ENCODE measurements around the gene CADM1.

Gene CADM1

DNA sequence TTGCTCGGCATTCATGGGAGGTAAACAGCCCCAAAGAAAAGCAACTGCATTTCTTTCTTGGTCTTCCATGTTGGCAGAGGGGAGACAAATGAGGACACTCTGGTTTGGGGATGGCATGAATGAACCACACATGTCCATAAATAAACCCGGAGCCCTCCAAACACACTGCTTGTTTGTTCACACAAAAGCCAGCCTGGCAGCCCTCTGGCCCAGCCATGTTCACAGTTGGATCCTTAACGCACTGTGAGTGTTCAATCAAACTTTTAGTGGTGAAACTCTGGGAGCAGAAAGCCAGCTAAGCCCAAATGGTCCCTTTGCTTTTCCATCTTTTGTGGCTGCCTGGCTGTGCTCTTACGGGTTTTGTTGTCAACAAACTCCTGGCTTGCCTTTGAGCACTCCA, 336.8 kb downstream of the CADM1 start:
- no peak for DNase-seq

GRCh38 chr11:115166820-115167219, 337.4 kb downstream of the CADM1 start:
- no peak for DNase-seq

GRCh38 chr11:115164774-115165173, 339.4 kb downstream of the CADM1 start:
- no peak for DNase-seq

- no peak for DNase-seq
Observed at GRCh38 chr11:115162919-115163318, 341.3 kb downstream of the CADM1 start.

GRCh38 chr11:115161876-115162275, 342.3 kb downstream of the CADM1 start:
- DNase-seq, result no peak

- DNase-seq, result no peak
Observed at GRCh38 chr11:115159207-115159606, 345.0 kb downstream of the CADM1 start.

DNA sequence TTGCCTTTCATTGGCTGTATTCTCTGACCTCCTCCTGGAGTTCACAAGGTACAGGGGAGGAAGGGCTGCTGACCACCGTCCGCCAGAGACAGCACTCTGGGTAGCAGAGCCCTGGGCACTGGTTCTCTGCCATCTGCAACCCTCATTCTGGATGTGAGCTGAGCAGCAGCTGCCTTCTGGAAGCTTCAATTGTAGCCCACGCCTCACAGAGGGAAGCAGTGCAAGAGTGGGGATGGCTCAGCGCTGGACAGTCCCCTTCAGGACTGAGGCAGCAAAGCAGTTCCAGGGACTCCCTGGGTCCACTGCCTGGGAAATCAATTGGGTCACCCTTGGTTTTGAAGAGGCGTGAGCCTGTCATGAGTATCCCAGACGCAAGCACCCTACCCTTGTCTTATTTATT, 346.2 kb downstream of the CADM1 start:
- no peak for DNase-seq

GRCh38 chr11:115157247-115157646, 347.0 kb downstream of the CADM1 start:
- no peak for DNase-seq

DNA sequence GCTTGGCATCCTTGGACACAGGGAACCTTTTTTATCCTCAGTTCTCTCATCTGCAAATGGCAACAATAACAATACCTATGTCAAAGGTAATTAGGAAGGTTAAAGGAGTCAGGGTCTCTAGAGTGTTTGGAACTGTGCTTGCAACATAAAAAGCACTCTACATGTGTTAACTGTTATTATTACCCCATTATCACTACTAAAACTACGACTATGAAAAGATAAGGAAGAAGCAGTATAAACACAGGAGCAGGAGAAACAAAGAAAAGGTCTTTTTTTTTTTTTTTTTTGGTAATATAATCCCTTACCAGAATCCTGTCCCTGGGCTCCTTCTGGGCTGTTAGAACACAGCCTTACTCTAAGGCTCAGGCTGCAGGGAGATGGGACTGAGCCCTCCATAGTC, 348.2 kb downstream of the CADM1 start:
- no peak for DNase-seq

DNA sequence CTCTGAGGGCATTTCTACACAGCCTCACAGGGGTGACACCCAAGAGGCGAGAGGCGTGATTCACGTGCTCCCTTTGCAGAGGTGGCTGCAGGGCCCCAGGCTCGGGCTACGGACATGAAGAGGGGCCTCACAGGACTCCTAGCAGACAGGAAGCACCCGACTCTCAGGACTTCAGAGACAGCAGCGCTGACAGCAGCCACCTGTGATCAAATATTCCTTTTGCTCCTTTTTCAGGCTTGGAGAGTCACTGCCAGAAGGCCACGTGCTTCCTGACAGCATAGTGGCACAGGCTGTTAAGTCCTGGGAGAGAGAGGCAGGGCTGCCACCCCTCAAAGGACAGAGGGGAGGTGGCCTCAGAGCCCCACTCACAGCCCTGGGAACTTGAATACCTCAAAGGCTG, 348.9 kb downstream of the CADM1 start:
- DNase-seq, result no peak

- no peak for DNase-seq
Observed at GRCh38 chr11:115154355-115154736, 349.9 kb downstream of the CADM1 start.

GRCh38 chr11:115153731-115154354, 350.4 kb downstream of the CADM1 start:
- DNase-seq, result no peak

DNA sequence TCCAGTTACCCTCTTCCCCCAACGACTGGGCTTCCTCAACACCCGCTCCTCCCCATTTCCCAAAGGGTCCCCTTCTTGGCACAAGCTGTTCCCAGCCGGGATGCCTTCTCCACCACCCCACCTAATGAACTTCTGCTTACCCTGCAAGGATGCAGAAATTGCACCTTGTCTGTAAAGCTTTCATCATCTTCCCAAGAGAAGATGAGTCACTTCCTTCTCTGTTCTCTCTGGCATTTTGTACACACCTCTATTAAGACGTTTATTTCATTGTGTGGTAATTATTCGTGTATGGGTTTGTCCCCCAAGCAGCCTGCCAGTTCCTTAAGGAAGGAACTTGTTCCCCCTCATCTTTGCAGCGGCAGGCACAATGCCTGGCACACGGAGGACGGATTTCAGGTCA, 351.1 kb downstream of the CADM1 start:
- DNase-seq, result no peak

- DNase-seq, result no peak
Observed at GRCh38 chr11:115151010-115151409, 353.2 kb downstream of the CADM1 start.

GRCh38 chr11:115148691-115149090, 355.5 kb downstream of the CADM1 start:
- no peak for DNase-seq

DNA sequence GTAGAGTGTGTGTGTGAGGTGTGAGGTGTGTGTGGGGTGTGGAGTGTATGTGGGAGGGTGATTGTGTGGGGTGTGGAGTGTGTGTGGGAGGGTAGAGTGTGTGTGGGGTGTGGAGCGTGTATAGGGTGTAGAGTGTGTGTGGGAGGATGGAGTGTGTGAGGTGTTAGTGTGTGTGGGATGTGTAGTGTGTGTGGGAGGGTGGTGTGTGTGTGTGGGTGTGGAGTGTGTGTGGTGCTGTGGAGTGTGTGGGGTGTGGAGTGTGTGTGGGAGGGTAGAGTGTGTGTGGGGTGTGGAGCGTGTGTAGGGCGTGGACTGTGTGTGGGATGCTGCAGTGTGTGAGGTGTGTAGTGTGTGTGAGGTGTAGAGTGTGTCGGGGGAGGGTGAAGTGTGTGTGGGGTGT, 356.1 kb downstream of the CADM1 start:
- no peak for DNase-seq

DNA sequence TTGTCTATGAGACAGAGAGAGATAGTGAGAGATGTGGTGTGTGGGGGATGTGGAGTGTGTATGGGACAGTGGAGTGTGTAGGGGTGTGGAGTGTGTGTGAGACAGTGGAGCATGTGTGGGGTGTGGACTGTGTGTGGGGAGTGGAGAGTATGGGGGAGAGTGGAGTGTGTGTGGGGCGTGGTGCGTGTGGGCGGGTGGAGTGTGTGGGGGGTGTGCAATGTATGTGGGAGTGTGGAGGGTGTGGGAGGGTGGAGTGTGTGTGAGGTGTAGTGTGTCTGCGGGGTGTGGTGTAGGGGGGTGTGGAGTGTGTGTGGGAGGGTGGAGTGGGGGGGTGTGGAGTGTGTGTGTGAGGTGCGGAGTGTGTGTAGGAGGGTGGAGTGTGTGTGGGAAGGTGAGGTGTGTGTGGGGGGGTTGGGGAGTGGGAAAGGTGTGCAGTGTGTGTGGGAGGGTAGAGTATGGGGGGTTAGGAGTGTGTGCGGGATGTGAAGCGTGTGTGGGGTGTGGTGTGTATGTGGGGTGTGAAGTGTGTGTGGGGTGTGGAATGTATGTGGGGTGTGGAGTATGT, 356.9 kb downstream of the CADM1 start:
- DNase-seq, result no peak

DNA sequence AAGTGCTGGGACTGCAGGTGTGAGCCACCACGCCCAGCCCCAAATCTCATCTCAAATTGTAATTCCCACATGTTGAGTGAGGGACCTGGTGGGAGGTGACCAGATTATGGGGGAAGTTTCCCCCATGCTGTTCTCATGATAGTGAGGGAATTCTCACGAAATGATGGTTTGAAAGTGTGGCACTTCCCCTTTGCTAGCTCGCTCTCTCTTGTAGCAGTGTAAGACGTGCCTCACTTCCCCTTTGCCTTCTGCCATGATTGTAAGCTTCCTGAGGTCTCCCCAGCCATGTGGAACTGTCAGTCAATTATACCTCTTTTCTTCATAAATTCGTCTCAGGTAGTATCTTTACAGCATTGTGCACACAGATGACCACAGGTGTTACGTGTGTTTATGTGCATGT, 357.8 kb downstream of the CADM1 start:
- DNase-seq, result peak; percentile 83

- DNase-seq, result no peak
Observed at GRCh38 chr11:115145324-115145723, 358.9 kb downstream of the CADM1 start.

DNA sequence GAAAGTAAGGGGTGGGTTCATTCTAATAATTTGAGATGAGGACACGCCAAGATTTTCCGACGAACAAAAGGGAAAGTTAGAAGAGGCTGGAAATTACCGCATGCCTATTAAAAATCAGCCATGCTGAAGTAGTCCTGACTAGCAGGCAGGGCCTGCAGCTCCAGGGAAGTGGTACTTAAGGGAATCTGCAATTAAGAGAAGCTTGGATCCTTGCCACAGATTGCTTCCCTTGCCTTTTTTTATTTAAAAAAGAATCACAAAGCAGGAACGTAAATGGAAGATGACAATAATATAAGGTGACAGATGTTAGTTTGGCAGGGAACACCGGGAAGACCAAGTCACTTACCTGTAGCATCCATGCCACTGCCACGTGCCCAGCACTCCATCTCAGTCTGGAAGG, 359.3 kb downstream of the CADM1 start:
- DNase-seq, result no peak

DNA sequence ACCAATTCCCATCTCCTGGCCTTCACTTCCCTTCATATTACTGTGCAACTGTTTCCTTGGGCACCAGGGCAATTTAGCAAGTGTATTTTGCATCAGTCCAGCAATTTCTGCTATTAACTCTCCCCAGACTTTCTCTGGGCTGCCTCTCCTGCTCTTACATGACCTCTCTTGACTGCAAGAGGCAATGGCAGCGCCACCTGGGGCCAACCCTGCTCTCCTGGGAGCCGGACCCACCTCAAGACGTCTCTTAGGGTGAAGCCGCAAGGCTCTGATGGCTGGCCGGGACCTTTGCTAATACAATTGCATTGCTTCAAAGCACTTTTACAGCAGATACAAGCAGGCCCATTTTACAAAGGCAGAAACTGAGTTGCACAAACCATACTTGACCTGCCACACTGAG, 360.2 kb downstream of the CADM1 start:
- no peak for DNase-seq

GRCh38 chr11:115141231-115142114, 362.7 kb downstream of the CADM1 start:
- DNase-seq, result no peak

- no peak for DNase-seq
Observed at GRCh38 chr11:115135936-115136335, 368.3 kb downstream of the CADM1 start.

DNA sequence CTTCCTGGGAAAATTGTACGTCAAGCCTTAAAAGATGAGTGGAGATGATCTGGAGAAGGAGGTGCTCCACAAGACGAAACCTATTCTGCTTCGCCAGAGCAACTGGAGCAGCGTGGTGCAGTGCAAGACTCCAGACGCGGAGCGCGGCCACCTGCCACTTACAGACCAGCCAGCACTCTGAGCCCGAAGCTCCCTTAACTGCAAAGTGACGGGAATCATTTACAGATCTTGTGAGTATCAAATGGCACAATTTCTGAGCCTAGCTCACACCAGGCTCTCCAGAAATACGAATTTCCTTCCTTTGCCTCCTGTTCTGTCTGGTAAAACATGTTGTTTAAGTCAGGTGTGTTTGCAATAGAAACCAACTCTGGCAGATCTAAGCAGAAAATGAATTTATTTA, 369.3 kb downstream of the CADM1 start:
- no peak for DNase-seq

All from MV-4-11 (cell line).